ENCODE measurements around the gene CA5B.

CA5B gene

GRCh38 chrX:15808254-15808653, 70.2 kb downstream of the CA5B start:
- no peak for TF ChIP-seq ZNF274 (IDR thresholded peaks at IDR 0.05; ENCODE audit: low read depth, low read length)
- no peak for TF ChIP-seq YY1 (IDR thresholded peaks at IDR 0.05; ENCODE audit: insufficient read depth, insufficient read length)
- no peak for TF ChIP-seq SUZ12 (IDR thresholded peaks at IDR 0.05; ENCODE audit: extremely low read depth, insufficient read depth, insufficient read length)
- H3K9me3 ChIP-seq (ENCODE audit: insufficient read depth, low read length), result no peaks in the 10 kb centered on the region
- H3K36me3 ChIP-seq (ENCODE audit: insufficient read depth, insufficient read length, low read length), result peaks cover 68% of the 10 kb centered on the region
- H3K4me1 ChIP-seq (ENCODE audit: insufficient read depth, insufficient read length), result no peaks in the 10 kb centered on the region
- H3K9ac ChIP-seq (ENCODE audit: insufficient read length, low read depth), result no peak overlapping the region
- no peak overlapping the region for H3K4me3 ChIP-seq (ENCODE audit: insufficient read length, low read depth)
- no peaks in the 10 kb centered on the region for H3K27me3 ChIP-seq (ENCODE audit: insufficient read depth, insufficient read length)
- no peak for DNase-seq (ENCODE audit: low read depth, low spot score)

GRCh38 chrX:15812192-15812938, 74.3 kb downstream of the CA5B start:
- Histone ChIP-seq H3K9me3 (ENCODE audit: insufficient read depth, low read length) (no peaks in the 10 kb centered on the region), H3K9ac (ENCODE audit: insufficient read length, low read depth) (no peak overlapping the region), H3K36me3 (ENCODE audit: insufficient read depth, insufficient read length, low read length) (peaks cover 72% of the 10 kb centered on the region), H3K27me3 (ENCODE audit: insufficient read depth, insufficient read length) (no peaks in the 10 kb centered on the region), H3K4me1 (ENCODE audit: insufficient read depth, insufficient read length) (no peaks in the 10 kb centered on the region), H3K4me3 (ENCODE audit: insufficient read length, low read depth) (no peak overlapping the region)
- no peak for DNase-seq (ENCODE audit: low read depth, low spot score)
- TF ChIP-seq YY1 (IDR thresholded peaks at IDR 0.05; ENCODE audit: insufficient read depth, insufficient read length) (no peak), ZNF274 (IDR thresholded peaks at IDR 0.05; ENCODE audit: low read depth, low read length) (no peak)

GRCh38 chrX:15813416-15813815, 75.3 kb downstream of the CA5B start:
- Histone ChIP-seq H3K36me3 (ENCODE audit: insufficient read depth, insufficient read length, low read length) (peaks cover 72% of the 10 kb centered on the region), H3K4me1 (ENCODE audit: insufficient read depth, insufficient read length) (no peaks in the 10 kb centered on the region), H3K9me3 (ENCODE audit: insufficient read depth, low read length) (no peaks in the 10 kb centered on the region), H3K27me3 (ENCODE audit: insufficient read depth, insufficient read length) (no peaks in the 10 kb centered on the region), H3K9ac (ENCODE audit: insufficient read length, low read depth) (no peak overlapping the region), H3K4me3 (ENCODE audit: insufficient read length, low read depth) (no peak overlapping the region)
- TF ChIP-seq SUZ12 (IDR thresholded peaks at IDR 0.05; ENCODE audit: extremely low read depth, insufficient read depth, insufficient read length) (no peak), ZNF274 (IDR thresholded peaks at IDR 0.05; ENCODE audit: low read depth, low read length) (no peak), YY1 (IDR thresholded peaks at IDR 0.05; ENCODE audit: insufficient read depth, insufficient read length) (no peak)
- DNase-seq (ENCODE audit: low read depth, low spot score), result no peak

GRCh38 chrX:15814771-15815365, 76.8 kb downstream of the CA5B start:
- DNase-seq (ENCODE audit: low read depth, low spot score), result no peak
- H3K9ac ChIP-seq (ENCODE audit: insufficient read length, low read depth), result no peak overlapping the region
- no peaks in the 10 kb centered on the region for H3K4me1 ChIP-seq (ENCODE audit: insufficient read depth, insufficient read length)
- H3K9me3 ChIP-seq (ENCODE audit: insufficient read depth, low read length), result no peaks in the 10 kb centered on the region
- no peak for TF ChIP-seq ZNF274 (IDR thresholded peaks at IDR 0.05; ENCODE audit: low read depth, low read length)
- TF ChIP-seq SUZ12 (IDR thresholded peaks at IDR 0.05; ENCODE audit: extremely low read depth, insufficient read depth, insufficient read length), result no peak
- no peak for TF ChIP-seq YY1 (IDR thresholded peaks at IDR 0.05; ENCODE audit: insufficient read depth, insufficient read length)
- H3K36me3 ChIP-seq (ENCODE audit: insufficient read depth, insufficient read length, low read length), result peaks cover 70% of the 10 kb centered on the region
- no peak overlapping the region for H3K4me3 ChIP-seq (ENCODE audit: insufficient read length, low read depth)
- no peaks in the 10 kb centered on the region for H3K27me3 ChIP-seq (ENCODE audit: insufficient read depth, insufficient read length)

GRCh38 chrX:15815779-15816437, 77.8 kb downstream of the CA5B start:
- no peak overlapping the region for H3K4me3 ChIP-seq (ENCODE audit: insufficient read length, low read depth)
- TF ChIP-seq YY1 (IDR thresholded peaks at IDR 0.05; ENCODE audit: insufficient read depth, insufficient read length) (no peak), SUZ12 (IDR thresholded peaks at IDR 0.05; ENCODE audit: extremely low read depth, insufficient read depth, insufficient read length) (no peak), ZNF274 (IDR thresholded peaks at IDR 0.05; ENCODE audit: low read depth, low read length) (no peak)
- no peaks in the 10 kb centered on the region for H3K4me1 ChIP-seq (ENCODE audit: insufficient read depth, insufficient read length)
- no peaks in the 10 kb centered on the region for H3K9me3 ChIP-seq (ENCODE audit: insufficient read depth, low read length)
- no peak for DNase-seq (ENCODE audit: low read depth, low spot score)
- H3K36me3 ChIP-seq (ENCODE audit: insufficient read depth, insufficient read length, low read length), result peaks cover 73% of the 10 kb centered on the region
- H3K27me3 ChIP-seq (ENCODE audit: insufficient read depth, insufficient read length), result no peaks in the 10 kb centered on the region
- no peak overlapping the region for H3K9ac ChIP-seq (ENCODE audit: insufficient read length, low read depth)

GRCh38 chrX:15816438-15816809, 78.4 kb downstream of the CA5B start:
- no peaks in the 10 kb centered on the region for H3K27me3 ChIP-seq (ENCODE audit: insufficient read depth, insufficient read length)
- TF ChIP-seq SUZ12 (IDR thresholded peaks at IDR 0.05; ENCODE audit: extremely low read depth, insufficient read depth, insufficient read length) (no peak), YY1 (IDR thresholded peaks at IDR 0.05; ENCODE audit: insufficient read depth, insufficient read length) (no peak), ZNF274 (IDR thresholded peaks at IDR 0.05; ENCODE audit: low read depth, low read length) (no peak)
- H3K4me1 ChIP-seq (ENCODE audit: insufficient read depth, insufficient read length), result no peaks in the 10 kb centered on the region
- no peak overlapping the region for H3K4me3 ChIP-seq (ENCODE audit: insufficient read length, low read depth)
- H3K36me3 ChIP-seq (ENCODE audit: insufficient read depth, insufficient read length, low read length), result peaks cover 69% of the 10 kb centered on the region
- no peak for DNase-seq (ENCODE audit: low read depth, low spot score)
- no peaks in the 10 kb centered on the region for H3K9me3 ChIP-seq (ENCODE audit: insufficient read depth, low read length)
- H3K9ac ChIP-seq (ENCODE audit: insufficient read length, low read depth), result no peak overlapping the region

- Histone ChIP-seq H3K9ac (ENCODE audit: insufficient read length, low read depth) (no peak overlapping the region), H3K36me3 (ENCODE audit: insufficient read depth, insufficient read length, low read length) (peaks cover 66% of the 10 kb centered on the region), H3K9me3 (ENCODE audit: insufficient read depth, low read length) (no peaks in the 10 kb centered on the region), H3K27me3 (ENCODE audit: insufficient read depth, insufficient read length) (no peaks in the 10 kb centered on the region), H3K4me3 (ENCODE audit: insufficient read length, low read depth) (no peak overlapping the region), H3K4me1 (ENCODE audit: insufficient read depth, insufficient read length) (no peaks in the 10 kb centered on the region)
- TF ChIP-seq SUZ12 (IDR thresholded peaks at IDR 0.05; ENCODE audit: extremely low read depth, insufficient read depth, insufficient read length), result no peak
- TF ChIP-seq YY1 (IDR thresholded peaks at IDR 0.05; ENCODE audit: insufficient read depth, insufficient read length), result no peak
- no peak for TF ChIP-seq ZNF274 (IDR thresholded peaks at IDR 0.05; ENCODE audit: low read depth, low read length)
- DNase-seq (ENCODE audit: low read depth, low spot score), result no peak
Observed at GRCh38 chrX:15816886-15817285, 78.8 kb downstream of the CA5B start.
